Fibroblast of lung (primary cell): Measurements from ENCODE around the gene IGSF11. TPM values are rescaled to one million over a fixed set of nuclear protein-coding genes. Genes with fewer than 3 reads are reported as not detected.

ENCODE experiments used
- DNase-seq, 2 donors: peaks; one replicate each; pipeline versions ENCODE4 v3.0.0 to v3.0.0-alpha.2; 2010; ENCODE audit warnings: low read depth in 2 of 2
- H2AFZ ChIP-seq: 2 replicates; pipeline ENCODE4 v1.5.1; 2012; ENCODE audit warnings: low read length, control low read depth, inconsistent platforms
- H3K27ac ChIP-seq: 2 replicates; pipeline ENCODE4 v1.5.1; 2011; ENCODE audit warnings: low read length, control low read depth; ENCODE audit not compliant: insufficient read depth
- H3K27me3 ChIP-seq: 2 replicates; pipeline ENCODE4 v1.5.1; 2011; ENCODE audit warnings: mild to moderate bottlenecking, low read length; ENCODE audit not compliant: control insufficient read depth, insufficient read depth
- H3K36me3 ChIP-seq: 2 replicates; pipeline ENCODE4 v1.5.1; 2011; ENCODE audit warnings: low read length; ENCODE audit not compliant: control insufficient read depth, insufficient read depth
- H3K4me1 ChIP-seq: 2 replicates; pipeline ENCODE4 v1.5.1; 2011; ENCODE audit warnings: low read length; ENCODE audit not compliant: control insufficient read depth, insufficient read depth; ENCODE audit errors: extremely low read depth
- H3K4me2 ChIP-seq: 2 replicates; pipeline ENCODE4 v1.5.1; 2011; ENCODE audit warnings: low read length, control low read depth; ENCODE audit not compliant: insufficient read depth; ENCODE audit errors: extremely low read depth
- H3K4me3 ChIP-seq, 4 experiments: fragments of 200-600 bp in 1 of 4; sonication (generic) in 1 of 4; replicated peaks in 1 of 4; 2 replicates each; pipeline ENCODE4 v1.5.1; 2011 to 2016; ENCODE audit warnings: low read length in 4 of 4, low read depth in 3 of 4, mild to moderate bottlenecking in 3 of 4, control low read depth in 2 of 4, inconsistent platforms in 1 of 4, mixed read lengths in 1 of 4; ENCODE audit not compliant: insufficient read depth in 1 of 4; ENCODE audit errors: control extremely low read depth in 1 of 4
- H3K79me2 ChIP-seq: 2 replicates; pipeline ENCODE4 v1.5.1; 2012; ENCODE audit warnings: mild to moderate bottlenecking, low read length, inconsistent platforms; ENCODE audit not compliant: control insufficient read depth, insufficient read depth
- H3K9ac ChIP-seq: 2 replicates; pipeline ENCODE4 v1.5.1; 2011; ENCODE audit warnings: mild to moderate bottlenecking, low read length, control low read depth; ENCODE audit not compliant: insufficient read depth
- H3K9me3 ChIP-seq: 2 replicates; pipeline ENCODE4 v1.5.1; 2012; ENCODE audit warnings: low read depth, low read length; ENCODE audit not compliant: control insufficient read depth, insufficient read depth
- H4K20me1 ChIP-seq: 2 replicates; pipeline ENCODE4 v1.5.1; 2011; ENCODE audit warnings: low read length; ENCODE audit not compliant: control insufficient read depth, insufficient read depth; ENCODE audit errors: extremely low read depth
- EZH2 ChIP-seq: IDR thresholded peaks from 2 replicates; pipeline ENCODE4 v1.5.1; 2012; ENCODE audit warnings: low read length, control low read depth, mild to moderate bottlenecking; ENCODE audit errors: missing control alignments
- polyA plus RNA-seq, 2 donors: library from polyadenylated mRNA; depleted of rRNA in 1 of 2; stranded (reverse) in 1 of 2; unstranded in 1 of 2; fragments of >200 nt; gene quantifications; 2 replicates each; pipeline ENCODE4 v1.2.1, GENCODE V29; 2011 to 2012; ENCODE audit warnings: missing spikeins in 1 of 2
- total RNA-seq: library from RNA; depleted of rRNA; stranded (reverse); fragments of >200 nt; gene quantifications from 2 replicates; pipeline ENCODE4 v1.2.1, GENCODE V29; 2014
- TF ChIP-seq, protein P1 (sequence below), 2 donors: IDR thresholded peaks in 1 of 2; conservative IDR thresholded peaks in 1 of 2; 1 replicate in 1 of 2; 2 replicates in 1 of 2; pipeline ENCODE4 v1.5.1; 2011 to 2012; ENCODE audit warnings: low read length in 2 of 2, control low read depth in 1 of 2, inconsistent platforms in 1 of 2, low read depth in 1 of 2, mild to moderate bottlenecking in 1 of 2

IGSF11 gene
- total and polyA plus RNA-seq, 2 donors (not counting 1 experiment from before 2014, with no cell fraction given): under 0.01 TPM; not detected in 1

DNA sequence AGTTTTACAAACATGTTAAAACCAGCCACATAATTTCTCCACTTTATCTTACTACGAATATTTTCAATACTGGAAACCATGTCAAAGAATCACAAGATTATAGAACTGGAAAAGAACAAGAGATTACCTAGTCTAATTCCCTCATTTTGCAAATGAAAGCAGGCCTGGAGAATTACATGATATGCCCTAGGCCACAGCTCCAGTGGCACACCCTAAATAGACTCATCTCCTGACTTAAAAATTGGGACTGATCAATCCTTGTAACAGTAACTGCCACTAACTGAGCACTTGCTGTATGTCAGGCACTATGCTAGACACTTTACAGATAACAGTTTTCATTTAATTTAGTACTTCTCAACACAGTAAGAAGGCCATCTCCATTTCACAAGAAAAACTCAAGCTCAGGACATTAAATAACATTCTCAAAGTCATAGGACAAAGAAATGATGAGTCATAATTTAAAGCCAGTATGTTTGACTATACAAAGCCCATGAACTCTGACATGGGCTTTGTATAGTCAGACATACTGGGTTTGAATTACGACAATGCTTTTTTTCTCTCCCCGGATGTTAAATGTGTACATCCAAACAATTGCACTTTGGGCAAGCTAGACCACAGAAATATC, 9.4 kb downstream of the IGSF11 start:
- Histone ChIP-seq H3K27ac (no peak overlapping the region), H3K27me3 (no peaks in the 10 kb centered on the region), H3K4me3 (no peak overlapping the region), H3K36me3 (no peaks in the 10 kb centered on the region), H3K4me2 (no peak overlapping the region), H2AFZ (no peak overlapping the region), H4K20me1 (no peaks in the 10 kb centered on the region), H3K9ac (no peak overlapping the region), H3K4me1 (no peaks in the 10 kb centered on the region), H3K79me2 (no peaks in the 10 kb centered on the region), H3K9me3 (no peaks in the 10 kb centered on the region)
- no peak for DNase-seq
- TF ChIP-seq, protein P1, sequence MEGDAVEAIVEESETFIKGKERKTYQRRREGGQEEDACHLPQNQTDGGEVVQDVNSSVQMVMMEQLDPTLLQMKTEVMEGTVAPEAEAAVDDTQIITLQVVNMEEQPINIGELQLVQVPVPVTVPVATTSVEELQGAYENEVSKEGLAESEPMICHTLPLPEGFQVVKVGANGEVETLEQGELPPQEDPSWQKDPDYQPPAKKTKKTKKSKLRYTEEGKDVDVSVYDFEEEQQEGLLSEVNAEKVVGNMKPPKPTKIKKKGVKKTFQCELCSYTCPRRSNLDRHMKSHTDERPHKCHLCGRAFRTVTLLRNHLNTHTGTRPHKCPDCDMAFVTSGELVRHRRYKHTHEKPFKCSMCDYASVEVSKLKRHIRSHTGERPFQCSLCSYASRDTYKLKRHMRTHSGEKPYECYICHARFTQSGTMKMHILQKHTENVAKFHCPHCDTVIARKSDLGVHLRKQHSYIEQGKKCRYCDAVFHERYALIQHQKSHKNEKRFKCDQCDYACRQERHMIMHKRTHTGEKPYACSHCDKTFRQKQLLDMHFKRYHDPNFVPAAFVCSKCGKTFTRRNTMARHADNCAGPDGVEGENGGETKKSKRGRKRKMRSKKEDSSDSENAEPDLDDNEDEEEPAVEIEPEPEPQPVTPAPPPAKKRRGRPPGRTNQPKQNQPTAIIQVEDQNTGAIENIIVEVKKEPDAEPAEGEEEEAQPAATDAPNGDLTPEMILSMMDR (conservative IDR thresholded peaks at IDR 0.05 in 1 of 2, IDR thresholded peaks at IDR 0.05 in 1 of 2; ENCODE audit: low read depth in 1 of 2, low read length in 2 of 2): no peak
- no peak for TF ChIP-seq EZH2

DNA sequence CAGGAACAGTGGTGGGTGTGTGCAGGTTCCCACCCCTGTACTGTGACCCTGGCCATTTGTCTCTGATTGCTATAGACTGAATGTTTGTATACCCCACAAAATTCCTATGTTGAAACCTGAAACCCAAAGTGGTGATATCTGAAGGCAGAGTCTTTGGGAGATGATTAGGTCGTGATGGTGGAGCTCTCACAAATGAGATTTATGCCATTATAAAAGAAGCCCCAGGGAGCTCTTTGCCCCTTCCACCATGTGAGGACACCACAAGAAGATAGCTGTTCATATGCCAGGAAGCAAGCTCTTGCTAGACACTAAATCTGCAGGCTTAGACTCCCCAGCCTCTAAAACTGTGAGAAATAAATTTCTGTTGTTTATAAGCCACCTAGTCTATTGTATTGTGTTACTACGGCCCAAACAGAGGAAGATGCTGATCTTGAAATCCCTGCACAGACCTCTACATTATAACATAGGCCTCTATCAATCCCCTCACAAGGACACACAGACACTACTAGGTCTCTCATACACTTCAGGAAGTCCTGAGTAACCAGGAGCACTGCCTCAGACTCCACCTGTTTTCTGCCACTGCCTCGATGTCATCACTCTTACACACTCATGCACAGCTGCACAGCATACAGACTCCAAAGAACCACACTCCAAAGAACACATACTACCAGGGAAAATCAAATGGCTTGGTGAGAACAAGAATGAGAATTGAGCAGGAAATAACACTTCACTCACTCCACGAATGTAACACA, 14.7 kb downstream of the IGSF11 start:
- H3K79me2 ChIP-seq: no peaks in the 10 kb centered on the region
- H3K36me3 ChIP-seq: no peaks in the 10 kb centered on the region
- no peak for DNase-seq
- no peak overlapping the region for H3K4me3 ChIP-seq
- H3K27ac ChIP-seq: no peak overlapping the region
- no peak overlapping the region for H3K4me2 ChIP-seq
- H3K9ac ChIP-seq: no peak overlapping the region
- H4K20me1 ChIP-seq: no peaks in the 10 kb centered on the region
- H2AFZ ChIP-seq: no peak overlapping the region
- no peak for TF ChIP-seq EZH2
- TF ChIP-seq, protein P1 (conservative IDR thresholded peaks at IDR 0.05 in 1 of 2, IDR thresholded peaks at IDR 0.05 in 1 of 2; ENCODE audit: low read depth in 1 of 2, low read length in 2 of 2): no peak
- H3K27me3 ChIP-seq: no peaks in the 10 kb centered on the region
- H3K4me1 ChIP-seq: no peaks in the 10 kb centered on the region
- H3K9me3 ChIP-seq: no peaks in the 10 kb centered on the region

DNA sequence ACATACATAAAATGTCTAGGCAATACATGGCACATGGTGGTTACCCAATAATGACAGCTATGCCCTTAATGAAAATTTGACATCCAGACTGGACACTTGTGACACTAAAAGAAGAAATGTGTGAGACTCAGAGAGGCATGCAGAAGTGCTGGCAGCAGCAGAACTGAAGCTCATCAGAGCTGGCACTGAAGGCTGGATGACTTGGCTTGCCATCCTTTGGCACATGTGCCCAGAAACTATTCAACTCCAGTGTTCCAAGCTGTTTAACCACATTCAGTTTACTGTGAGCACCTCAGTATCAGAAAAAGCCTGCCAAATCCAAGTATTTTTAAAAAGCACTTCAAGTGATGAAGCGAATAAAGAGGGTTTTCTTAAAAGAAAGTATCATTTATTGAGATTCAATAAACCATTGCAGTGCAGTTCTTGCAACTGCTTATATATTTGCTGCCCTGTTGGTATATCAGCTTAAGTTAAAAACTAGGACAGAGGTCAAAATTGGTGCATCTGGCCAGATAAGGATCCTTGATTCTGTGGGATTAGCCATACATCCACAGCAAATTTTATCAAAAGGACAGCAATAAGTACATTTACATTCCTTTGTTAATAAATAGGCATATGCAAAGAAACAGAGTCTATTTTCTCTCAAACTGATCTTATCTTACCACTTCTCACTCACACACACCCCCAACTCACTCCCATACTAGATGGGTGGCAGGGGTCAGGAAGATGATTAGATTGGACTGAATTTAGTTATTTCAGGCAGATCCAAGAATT, 15.8 kb downstream of the IGSF11 start:
- no peak overlapping the region for H3K9ac ChIP-seq
- no peaks in the 10 kb centered on the region for H3K27me3 ChIP-seq
- H4K20me1 ChIP-seq: no peaks in the 10 kb centered on the region
- no peak overlapping the region for H3K27ac ChIP-seq
- no peaks in the 10 kb centered on the region for H3K9me3 ChIP-seq
- no peak for DNase-seq
- TF ChIP-seq EZH2: no peak
- TF ChIP-seq, protein P1 (conservative IDR thresholded peaks at IDR 0.05 in 1 of 2, IDR thresholded peaks at IDR 0.05 in 1 of 2; ENCODE audit: low read depth in 1 of 2, low read length in 2 of 2): no peak
- H3K4me1 ChIP-seq: no peaks in the 10 kb centered on the region
- no peak overlapping the region for H3K4me2 ChIP-seq
- no peaks in the 10 kb centered on the region for H3K36me3 ChIP-seq
- H3K4me3 ChIP-seq: no peak overlapping the region
- H2AFZ ChIP-seq: no peak overlapping the region
- H3K79me2 ChIP-seq: no peaks in the 10 kb centered on the region
